GM19463 (cell line): Measurements from ENCODE around the gene ZNF507.

Experiments
- ATAC-seq: cut with Tn5 transposase; IDR thresholded peaks from one replicate; pipeline ENCODE4 v1.9.1; 2021; ENCODE audit warnings: mild to moderate bottlenecking, moderate library complexity; ENCODE audit not compliant: unreplicated experiment

ZNF507 gene

GRCh38 chr19:32345261-32346207 is at the start of gene ZNF507:
TSS of gene ZNF507 (plus strand) at chr19:32345610. CDS start at chr19:32352831, 7,221 bp downstream.
- peak; percentile 92 for ATAC-seq

GRCh38 chr19:32296694-32297093 is 48.7 kb upstream of the ZNF507 start:
- no peak for ATAC-seq

GRCh38 chr19:32302778-32303177 is 42.6 kb upstream of the ZNF507 start:
- ATAC-seq = no peak

- no peak for ATAC-seq
These were observed 42.2 kb upstream of the ZNF507 start for GRCh38 chr19:32303193-32303592.

GRCh38 chr19:32307591-32307990 is 37.8 kb upstream of the ZNF507 start:
- no peak for ATAC-seq

- no peak for ATAC-seq
These were observed 36.9 kb upstream of the ZNF507 start for GRCh38 chr19:32308431-32309077.

GRCh38 chr19:32309711-32310390 is 35.6 kb upstream of the ZNF507 start:
- no peak for ATAC-seq

GRCh38 chr19:32311371-32311770 is 34.0 kb upstream of the ZNF507 start:
- no peak for ATAC-seq

- no peak for ATAC-seq
These were observed 31.7 kb upstream of the ZNF507 start for GRCh38 chr19:32313569-32314265.

GRCh38 chr19:32316034-32316433 is 29.4 kb upstream of the ZNF507 start:
- ATAC-seq = no peak

GRCh38 chr19:32317086-32317485 is 28.3 kb upstream of the ZNF507 start:
- no peak for ATAC-seq

- no peak for ATAC-seq
These were observed 26.4 kb upstream of the ZNF507 start for GRCh38 chr19:32318884-32319520.

GRCh38 chr19:32322541-32322940 is 22.9 kb upstream of the ZNF507 start:
- no peak for ATAC-seq

- no peak for ATAC-seq
These were observed 20.7 kb upstream of the ZNF507 start for GRCh38 chr19:32324631-32325285.

GRCh38 chr19:32330213-32330857 is 15.1 kb upstream of the ZNF507 start:
- ATAC-seq = no peak

- ATAC-seq = no peak
These were observed 12.2 kb upstream of the ZNF507 start for GRCh38 chr19:32333227-32333626.

GRCh38 chr19:32336259-32337083 is 8.9 kb upstream of the ZNF507 start:
- no peak for ATAC-seq

GRCh38 chr19:32337084-32337808 is 8.2 kb upstream of the ZNF507 start:
- no peak for ATAC-seq
